GM18870 (cell line): ENCODE measurements around the gene PELI2.

Source experiments
- ATAC-seq: cut with Tn5 transposase; IDR thresholded peaks from one replicate; pipeline ENCODE4 v1.9.1; 2021; ENCODE audit warnings: moderate library complexity; ENCODE audit not compliant: unreplicated experiment

The PELI2 gene

DNA sequence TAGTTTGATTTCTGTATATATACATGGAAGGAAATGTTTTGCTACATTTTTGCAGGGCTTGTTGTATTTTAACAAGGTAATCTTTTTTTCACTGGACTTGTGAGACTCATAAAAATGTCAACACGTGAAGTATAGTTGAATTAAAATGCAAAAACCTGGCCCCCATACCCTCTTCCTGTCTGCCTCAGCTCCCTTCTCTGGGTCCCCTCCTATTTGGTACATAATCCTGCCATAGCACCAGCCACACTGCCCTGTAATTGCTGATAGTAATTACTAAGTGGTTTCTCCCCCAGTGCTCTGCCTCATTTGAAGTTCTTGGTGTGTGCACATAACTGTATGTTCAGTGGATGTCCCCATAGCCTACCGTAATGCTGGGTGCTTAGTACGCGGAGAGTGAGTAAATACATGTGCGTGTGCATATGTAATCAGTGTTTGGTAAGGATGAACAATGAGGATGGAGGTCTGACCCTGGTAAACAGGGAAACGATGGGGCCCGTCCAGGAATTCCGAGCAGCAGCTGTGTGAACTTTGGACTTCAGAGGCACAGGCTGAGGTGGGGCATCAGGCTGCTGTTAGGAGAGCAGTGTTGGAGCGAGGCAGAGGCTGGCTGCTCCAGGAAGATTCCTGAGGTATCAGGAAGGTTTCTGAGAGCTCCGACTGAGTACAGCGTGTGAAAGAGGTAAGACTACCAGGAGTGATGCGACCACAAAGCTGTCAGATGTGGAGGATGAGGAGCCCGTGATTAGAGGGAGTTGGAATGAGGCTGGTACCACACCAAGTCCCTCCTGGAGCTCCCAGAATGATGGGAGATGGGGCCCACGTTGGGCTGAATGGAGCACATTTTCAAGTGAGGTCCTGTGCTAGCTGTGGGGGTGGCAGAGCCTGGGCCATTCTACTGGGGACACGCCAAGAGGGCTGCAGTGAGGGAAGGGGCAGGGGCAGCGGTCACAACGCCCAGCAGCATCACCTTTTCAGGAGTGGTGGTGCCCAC lies 106.8 kb downstream of the PELI2 start:
- ATAC-seq: no peak

DNA sequence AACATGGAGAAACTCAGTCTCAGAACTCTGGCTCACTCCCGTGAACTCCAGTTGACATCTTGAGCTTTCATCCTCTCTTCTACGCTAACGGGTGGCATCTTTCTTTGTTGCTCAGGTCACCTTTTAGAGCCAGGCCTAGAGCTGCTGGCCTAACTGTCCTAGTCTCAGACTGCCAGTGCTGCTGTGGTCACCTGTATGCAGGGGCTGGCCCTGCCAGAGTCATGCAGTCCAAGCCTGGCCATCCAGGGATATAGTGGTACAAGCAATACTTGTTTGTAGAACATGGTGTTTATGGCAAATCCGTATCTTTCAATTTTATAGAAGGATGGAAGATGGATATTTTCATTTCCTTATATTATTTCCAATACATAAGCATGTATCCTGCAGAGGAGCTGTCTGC lies 117.2 kb downstream of the PELI2 start:
- ATAC-seq: no peak

DNA sequence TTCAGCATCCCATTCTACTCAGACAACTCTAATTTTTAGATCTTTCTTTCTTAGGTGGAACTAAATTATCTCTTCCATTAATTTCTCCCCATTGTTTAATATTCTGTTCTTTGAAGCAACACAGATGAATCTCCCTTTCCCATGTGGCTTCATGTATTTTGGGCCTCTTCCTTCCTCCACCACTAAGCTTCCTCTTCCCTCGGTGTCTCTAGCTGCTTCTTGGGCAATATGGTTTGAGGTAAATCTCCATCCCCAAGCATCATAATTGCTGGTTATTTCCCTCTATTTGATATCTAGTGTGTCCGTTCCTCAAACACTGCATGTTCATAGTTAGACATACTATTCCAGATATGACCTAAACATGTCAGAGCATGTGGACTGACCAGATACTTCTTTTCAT lies 119.2 kb downstream of the PELI2 start:
- no peak for ATAC-seq

DNA sequence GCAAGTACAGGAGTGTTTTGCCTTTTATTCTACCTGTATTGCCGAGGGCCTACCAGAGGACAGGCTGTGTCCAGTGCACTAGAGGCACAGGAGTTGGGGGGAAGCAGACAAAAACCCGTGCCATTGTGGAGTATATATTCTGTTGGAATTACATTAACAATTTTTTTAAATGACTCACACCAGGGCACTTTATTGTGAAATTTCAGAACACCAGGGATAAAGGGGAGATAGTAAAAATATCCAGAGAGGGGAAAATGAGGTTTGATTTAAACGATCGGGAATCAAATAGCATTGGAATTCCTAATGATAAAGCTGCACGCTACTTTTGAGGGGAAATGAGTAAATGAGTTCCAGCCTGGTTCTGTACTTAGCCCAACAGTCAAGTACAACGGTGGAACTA lies 123.2 kb downstream of the PELI2 start:
- ATAC-seq: no peak

DNA sequence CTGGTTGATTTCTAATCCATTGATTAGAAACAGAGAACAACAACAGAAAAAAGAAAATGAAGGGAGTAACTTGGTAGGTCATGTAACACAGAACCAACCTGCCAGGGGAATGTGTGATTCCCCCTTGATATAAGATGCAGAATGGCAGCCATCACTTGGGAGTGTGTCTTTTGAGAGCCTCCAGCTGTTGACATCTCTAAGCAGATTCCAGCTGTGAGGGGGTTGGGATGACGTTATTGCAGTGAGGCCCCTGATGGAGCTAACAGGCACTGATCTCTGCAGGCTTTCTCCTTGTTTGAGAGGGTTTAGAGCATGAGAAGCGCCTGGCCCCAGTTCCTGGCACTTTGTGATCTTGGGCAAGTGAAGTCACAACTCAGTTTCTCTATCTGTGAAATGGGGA lies 124.9 kb downstream of the PELI2 start:
- ATAC-seq: no peak

DNA sequence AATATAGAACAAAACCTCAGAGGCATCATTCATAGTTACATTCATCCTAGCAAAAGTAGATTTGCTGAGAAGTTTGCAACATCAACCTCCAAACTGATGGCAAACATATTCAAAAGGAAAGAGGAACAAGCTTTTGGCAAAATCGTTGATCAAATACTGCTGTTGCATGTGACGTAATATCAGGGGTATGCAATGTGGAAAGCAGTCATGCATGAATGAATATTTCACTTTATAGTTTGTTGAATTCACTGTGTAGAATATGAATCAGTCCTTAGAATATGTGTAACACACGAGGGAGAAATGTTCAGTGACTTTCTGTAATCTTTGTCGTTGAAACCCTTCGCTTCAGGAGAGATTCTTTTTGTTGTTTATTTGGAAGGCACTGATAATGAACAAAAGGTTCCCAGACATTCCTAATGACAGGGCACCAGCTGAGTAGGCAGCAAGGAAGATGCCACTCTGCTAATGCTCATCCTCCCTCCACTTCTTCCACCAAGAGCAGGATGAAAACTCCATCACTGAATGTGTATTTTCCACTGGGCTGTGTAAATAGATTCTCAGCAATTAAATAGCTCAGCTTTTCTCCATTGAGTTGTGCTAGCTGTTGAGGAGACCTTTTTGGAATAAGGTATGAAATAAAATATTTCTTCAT lies 126.1 kb downstream of the PELI2 start:
- no peak for ATAC-seq

DNA sequence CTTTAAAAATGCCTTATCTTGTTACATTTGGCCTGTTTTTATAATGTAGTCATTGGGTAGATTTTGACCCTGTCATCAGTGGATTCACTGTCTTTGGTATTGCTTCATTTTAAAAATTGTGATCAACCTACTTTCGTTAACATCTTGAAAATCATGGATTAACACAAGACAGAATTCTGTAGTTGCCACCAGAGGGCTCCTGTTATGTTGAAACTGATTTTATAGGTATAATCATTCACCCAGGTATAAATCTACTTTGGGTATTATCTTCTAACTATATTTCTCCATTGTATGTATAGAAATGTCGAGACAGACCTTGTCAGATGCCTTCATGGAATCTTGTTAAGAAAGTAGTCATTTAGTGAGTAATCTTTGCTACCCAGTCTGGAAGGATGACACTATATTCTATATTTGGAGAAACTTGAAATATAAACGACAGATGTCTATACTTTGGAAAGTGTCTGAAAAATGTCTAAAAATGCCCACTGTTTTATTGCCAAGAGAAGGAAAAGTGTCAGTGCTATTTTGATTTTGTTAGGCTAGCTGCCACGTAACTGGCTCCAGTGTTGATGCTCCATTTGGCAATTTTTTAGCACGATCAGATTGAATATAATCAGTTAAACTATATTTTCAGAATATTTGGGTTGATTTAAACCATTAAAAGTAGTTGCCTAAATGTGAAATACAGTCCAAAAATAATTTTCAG lies 129.4 kb downstream of the PELI2 start:
- no peak for ATAC-seq

DNA sequence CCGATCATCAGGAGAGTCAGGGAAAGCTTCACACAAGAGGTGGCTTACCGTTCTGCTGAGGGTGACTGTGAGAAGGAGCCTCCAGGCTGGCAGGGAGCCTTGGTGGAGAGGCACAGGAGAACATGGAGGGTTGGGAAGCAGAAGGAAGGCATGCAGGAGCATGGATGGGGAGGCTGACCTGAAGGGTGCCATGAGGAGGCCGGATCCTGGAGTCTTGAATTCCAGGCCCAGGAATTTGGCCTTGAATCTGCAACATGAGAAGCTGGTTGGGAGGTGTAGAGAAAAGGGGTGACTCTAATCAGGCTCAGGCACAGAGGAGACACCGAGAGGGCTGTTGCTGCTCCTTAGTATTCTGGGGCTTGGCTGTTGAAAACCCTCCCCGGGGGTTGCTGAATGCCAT lies 130.2 kb downstream of the PELI2 start:
- ATAC-seq: no peak

DNA sequence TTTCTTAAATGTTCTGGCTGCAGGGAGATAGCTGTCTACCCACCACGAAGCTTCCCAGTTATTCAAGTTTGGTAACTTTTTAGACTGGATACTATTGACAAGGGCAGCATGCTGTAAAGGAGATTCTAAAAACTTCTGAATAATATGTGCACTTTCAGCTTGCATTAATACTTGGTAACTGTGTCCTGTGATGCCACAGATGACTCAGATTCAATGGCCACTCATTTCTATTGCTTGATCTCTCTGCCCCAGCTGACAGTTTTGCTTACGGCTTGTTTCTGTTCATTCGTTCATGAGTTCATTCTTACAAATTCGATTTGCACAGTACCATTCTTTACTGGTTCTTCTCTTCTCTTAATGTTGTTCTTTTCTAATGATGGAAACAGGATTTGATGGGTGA lies 142.8 kb downstream of the PELI2 start:
- no peak for ATAC-seq

DNA sequence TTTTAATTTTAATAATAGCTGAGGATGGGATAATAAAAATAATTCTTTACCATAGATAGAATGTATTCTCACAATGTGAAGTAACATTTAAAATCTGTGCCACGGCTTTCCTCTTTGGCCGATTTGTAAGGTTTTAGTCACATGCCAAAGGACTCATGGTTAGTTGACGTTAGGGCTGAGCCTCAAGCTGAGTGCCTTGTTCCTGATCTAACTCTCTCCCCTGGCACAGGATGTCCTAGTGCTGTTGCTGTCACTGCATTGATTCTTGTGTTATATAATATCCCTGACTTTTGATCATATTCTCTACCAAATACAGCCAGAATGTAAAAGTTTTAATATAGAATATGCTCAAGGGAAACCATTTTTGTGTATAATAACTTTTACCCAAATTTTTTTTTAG lies 144.3 kb downstream of the PELI2 start:
- no peak for ATAC-seq

DNA sequence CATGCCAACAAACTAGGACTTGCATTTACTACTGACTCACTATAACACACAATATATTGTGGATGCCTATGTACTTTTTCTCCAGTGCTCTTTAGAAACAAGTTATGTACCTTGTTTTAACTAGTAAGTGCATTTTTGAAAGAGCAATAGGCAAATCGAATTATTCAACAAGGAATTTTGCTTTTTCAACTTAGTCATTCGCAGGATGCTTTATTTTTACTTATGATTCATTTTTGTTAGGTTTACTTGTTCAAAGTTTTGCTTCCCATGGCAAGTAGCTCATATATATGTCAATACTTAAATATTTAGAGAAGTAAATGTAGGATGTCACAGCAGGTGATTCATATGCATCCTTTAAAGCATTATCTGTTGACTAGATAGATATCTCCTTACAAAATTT lies 149.8 kb downstream of the PELI2 start:
- no peak for ATAC-seq

DNA sequence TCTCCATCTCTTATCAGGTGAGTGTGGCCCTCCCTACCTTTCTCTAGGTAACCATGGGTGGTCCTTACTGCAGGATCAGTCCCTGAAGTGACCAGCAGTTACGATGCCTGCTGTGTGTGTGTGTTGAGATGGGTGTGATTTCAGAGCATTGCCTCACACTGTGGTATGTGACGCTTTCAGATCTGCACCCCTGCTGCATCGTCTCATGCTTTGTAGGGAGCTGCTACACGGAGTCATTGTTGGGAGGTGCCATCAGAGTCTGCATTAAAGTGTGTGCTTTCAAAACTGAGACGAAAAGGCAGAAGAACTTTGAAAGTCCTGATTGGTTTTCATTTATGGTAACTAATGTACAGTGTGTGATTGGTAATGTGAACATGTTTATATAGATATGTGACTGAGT lies 150.5 kb downstream of the PELI2 start:
- ATAC-seq: no peak

DNA sequence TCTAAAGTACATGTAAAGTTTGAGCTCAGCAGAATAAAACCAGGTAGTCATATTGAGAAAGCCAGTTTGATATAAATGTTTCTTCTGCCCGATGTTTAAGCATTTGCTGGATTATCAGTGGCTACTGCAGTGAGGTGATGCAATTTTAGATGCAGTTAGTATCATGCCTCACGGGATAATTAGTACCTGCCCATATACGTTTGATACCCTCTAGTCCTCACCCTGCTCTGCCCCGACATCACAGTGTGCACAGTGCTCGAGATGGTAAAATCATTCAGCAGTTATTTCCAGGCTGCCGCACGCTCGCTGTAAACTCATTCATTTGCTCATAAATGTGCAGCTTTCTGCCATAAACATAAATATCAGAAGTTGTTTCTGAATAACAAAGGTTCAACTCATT lies 152.7 kb downstream of the PELI2 start:
- no peak for ATAC-seq

DNA sequence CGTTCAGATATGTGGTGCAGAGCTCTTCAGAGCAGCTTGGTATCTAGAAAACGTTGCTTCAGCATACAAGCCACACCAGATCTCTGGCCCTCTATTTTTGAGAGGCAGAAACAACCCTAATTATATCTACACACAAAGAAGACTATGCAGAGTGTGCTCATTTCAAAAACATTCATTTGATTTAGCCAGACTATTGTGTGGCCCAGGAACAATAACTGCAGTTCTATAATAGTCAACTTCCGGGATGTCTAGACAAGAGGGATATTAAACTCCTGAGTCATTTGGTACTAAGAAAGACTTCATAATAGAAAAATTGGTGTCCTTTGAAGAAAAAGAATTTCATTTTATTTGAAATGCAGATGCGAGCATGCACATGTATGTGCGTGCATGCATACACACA lies 153.8 kb downstream of the PELI2 start:
- ATAC-seq: no peak

DNA sequence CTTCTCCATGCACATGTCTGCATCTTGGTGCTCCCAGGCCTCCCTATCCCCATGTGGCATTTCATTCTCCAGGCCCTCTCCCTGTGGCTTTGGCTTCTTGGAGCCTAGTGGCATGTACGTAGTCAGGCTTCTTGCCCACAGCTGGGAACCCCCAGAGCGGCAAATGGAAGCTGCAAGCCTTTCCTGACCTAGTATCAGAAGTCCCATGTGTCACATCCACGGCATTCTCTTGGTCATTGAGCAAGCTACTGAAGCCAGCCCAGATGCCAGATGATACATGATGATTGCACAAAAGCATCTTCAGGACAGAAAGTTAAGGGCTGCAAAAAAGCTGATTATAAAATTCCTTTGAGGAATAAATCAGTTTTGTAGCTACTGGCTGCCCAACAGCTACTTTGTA lies 154.9 kb downstream of the PELI2 start:
- ATAC-seq: no peak

DNA sequence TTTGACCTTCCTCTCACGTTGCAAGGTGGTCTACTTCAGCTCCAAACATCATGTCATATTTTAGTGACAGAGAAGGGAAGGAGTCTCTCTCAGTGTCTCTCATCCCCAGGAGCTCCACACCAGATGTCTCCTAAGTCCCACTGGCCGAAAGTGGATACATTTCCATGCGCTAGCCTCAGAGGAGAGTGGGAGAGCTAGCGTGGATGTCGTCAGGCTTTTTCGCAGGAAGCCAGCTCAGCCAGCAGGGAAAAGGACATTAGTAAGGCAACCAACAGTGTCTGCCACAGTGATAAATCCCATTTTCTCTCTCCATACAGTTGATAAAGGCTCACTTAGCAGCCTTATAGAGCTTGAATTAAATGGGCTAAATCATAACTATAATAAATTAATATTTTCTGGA lies 155.7 kb downstream of the PELI2 start:
- ATAC-seq: no peak

DNA sequence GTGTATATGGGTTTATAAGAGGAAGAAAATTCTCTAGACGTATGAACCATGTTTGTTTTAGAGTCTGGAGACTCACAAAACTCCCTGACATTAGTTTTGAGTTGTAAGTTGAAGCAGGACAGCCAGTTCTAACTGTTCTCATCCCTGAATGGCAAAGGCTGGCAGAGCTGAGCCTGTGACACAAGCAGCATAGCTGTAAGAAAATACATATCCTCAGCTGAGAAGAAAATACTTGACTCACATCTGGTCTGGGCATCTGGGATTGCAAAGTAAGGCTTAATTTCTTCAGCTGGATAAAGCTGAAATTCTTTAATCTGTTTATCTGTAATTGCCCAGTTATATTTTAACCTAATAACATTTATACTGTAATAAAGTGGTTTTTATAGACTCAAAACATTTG lies 156.3 kb downstream of the PELI2 start:
- ATAC-seq: no peak

DNA sequence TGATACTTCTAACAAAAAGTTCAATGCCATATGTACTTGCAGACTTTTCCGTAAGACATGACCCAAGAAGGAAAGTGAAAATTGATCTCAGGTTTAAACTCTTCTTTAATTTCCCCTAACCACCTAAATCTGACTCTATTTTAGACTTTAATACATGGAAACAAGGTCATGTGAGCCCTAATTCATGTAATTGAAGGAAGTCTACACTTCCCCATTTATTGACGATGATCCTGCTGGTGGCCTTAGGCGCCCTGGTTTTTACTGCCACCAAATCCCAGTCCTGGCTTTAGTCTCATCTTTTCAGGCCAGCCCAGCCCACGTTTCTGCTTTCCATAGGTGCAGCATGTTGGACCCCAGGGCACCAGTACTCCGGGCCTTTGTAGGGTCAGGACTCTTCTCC lies 157.9 kb downstream of the PELI2 start:
- ATAC-seq: no peak

DNA sequence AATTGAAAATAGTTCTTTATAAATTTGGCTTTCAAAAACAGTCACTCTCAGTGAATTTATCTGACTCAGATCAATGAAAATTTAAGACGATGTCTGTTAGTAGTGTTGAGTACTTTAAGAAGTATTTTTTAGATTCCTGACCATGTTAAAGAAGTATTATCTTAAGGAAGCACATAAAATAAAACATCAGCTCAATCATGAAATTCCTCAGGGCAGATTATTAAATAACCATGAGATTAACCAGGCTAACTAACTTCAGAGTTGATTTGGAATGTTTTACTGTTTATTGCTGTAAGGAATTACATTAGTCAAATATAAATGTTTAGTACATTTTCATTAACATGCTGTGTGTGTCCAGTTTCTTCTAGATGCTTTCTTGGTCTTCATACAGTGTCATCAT lies 160.2 kb downstream of the PELI2 start:
- ATAC-seq: no peak

DNA sequence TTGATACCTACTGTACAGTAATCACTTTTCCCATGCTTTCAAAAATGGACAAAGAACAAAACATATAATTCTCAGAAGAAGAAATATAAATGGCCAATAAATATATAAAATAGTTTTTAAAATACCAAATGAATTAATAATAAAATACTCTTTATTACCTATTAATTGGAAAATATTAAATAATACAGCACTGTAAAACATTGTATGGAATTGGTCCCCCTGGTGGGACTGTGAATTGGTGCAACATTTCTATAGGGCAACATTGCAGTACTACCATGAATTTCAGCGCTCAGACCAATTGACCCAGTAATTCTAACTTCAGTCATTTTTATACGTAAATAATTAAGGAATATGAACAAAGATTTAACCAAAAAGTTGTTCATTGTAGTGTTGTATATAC lies 162.6 kb downstream of the PELI2 start:
- no peak for ATAC-seq

DNA sequence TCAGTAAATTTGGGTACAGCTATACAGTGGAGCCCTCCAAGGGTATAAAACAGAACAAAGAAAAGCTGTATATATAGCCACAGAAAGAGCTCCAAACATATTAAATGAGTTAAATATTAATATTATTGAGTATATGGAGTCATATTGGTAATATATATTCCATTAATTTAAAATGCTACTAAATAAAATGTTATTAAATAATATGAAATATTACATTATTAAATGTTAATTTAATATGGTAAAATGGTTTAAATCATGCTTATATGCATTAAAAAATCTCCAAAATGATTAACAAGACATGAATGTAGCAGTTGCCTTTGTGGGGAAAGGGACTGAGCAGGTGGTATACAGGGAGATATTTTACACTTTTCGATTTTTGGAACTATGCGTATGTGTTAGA lies 164.0 kb downstream of the PELI2 start:
- ATAC-seq: no peak

DNA sequence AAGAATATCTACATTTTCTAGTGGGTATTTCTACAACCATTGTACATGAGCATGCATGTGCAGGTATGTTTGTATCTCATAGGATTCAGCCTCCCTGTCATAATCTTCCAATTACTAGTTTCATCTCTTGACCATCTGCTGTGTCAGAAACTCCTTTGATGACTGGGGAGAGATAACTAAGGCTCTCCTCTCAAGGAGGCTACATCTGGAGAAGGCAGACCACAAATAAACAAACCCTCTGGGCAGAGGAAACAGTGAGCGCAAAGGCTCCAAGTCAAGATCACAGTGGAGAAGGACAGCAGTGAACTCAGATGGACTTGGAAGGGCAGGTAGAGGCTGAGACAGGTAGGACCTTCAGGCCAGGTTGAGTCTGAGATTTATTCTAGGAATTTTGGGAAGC lies 166.4 kb downstream of the PELI2 start:
- no peak for ATAC-seq
